Measurements from ENCODE around the gene CHRNA4. TPM values are rescaled to one million over a fixed set of nuclear protein-coding genes. Genes with fewer than 3 reads are reported as not detected.

The CHRNA4 gene
- total and polyA plus RNA-seq, 2 donors (not counting 3 experiments of a cell fraction or from before 2014, with no cell fraction given): not detected

DNA sequence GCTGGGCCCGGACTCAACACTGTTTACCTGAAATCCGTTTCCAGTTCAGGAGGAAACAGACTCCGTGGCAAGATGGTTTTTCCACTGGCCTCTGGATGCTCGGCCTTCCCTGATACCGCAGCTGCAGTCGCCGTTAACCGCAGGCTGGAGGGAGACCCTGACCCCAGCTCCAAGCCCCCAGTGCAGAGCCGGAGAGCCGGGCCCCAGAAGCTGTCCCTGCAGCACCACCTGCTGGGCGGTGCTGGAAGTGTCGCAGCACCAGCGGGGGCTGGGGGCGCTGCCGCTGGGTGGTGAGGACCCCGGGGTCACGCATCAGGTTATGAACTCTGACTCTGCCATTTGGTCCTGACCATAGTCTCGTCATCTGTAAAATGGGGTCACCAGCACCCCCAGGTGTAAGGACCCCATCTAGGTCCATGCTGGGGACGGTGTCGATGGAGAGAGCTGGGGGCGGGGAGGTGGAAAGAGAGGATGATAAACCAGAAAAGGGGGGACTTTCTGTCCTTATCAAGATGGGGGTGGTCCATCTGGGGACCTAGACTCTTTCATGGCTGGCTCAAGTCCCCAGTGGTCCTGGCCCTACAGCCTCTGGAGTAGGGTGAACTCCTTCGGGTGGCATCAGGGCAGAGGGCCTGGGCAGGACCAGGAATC, 20.8 kb upstream of the CHRNA4 start:
- no peaks in the 10 kb centered on the region for H3K79me2 ChIP-seq (ENCODE audit: control insufficient read depth, insufficient read depth, low read length)
- intact Hi-C loops (cut with micrococcal nuclease): loop anchor here (1.0 kb wide), 1 partner anchor 73 kb away; no protein-coding TSS in a partner anchor
- H3K4me1 ChIP-seq (ENCODE audit: control insufficient read depth, extremely low read depth, insufficient read depth, low read length): no peaks in the 10 kb centered on the region
- dilution Hi-C loops (cut with MboI; ENCODE audit: extremely low pct_ligation_motif_present, low sequenced_read_pairs): no loop called here
- H3K36me3 ChIP-seq (ENCODE audit: control insufficient read depth in 2 of 2, extremely low read depth in 1 of 2, insufficient read depth in 2 of 2, low read length in 2 of 2): no peaks in the 10 kb centered on the region
- peaks cover 0 to 3% of the 10 kb centered on the region in 2 experiments for H3K27me3 ChIP-seq (ENCODE audit: control insufficient read depth in 2 of 2, insufficient read depth in 2 of 2, low read length in 2 of 2)
- FAIRE-seq (no peak), DNase-seq (ENCODE audit: low read depth, low spot score) (peak; percentile 18)
- POLR2A ChIA-PET: no interaction called here
- no peak overlapping the region for H3K9ac ChIP-seq (replicated peaks; ENCODE audit: extremely low read depth, insufficient read depth, low read length)
- no TSS peak for BruUV-seq (replicated peaks)
- no peak overlapping the region for H3K27ac ChIP-seq (ENCODE audit: insufficient read depth, low read depth, low read length)
- no peak overlapping the region for H3K4me2 ChIP-seq (ENCODE audit: insufficient read depth, low read length)
- no peaks in the 10 kb centered on the region for H4K20me1 ChIP-seq (replicated peaks; ENCODE audit: control insufficient read depth, extremely low read depth, insufficient read depth, low read length)
- TF ChIP-seq, protein P1, sequence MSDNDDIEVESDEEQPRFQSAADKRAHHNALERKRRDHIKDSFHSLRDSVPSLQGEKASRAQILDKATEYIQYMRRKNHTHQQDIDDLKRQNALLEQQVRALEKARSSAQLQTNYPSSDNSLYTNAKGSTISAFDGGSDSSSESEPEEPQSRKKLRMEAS (IDR thresholded peaks at IDR 0.05; ENCODE audit: insufficient read depth, insufficient read length): no peak
- TF ChIP-seq CTCF (IDR thresholded peaks at IDR 0.05; ENCODE audit: extremely low read depth in 1 of 2, insufficient read depth in 1 of 2, low read depth in 1 of 2, low read length in 2 of 2): peak; percentile 94 to 98
- CTCF ChIA-PET: interaction anchor here (0.6 to 6.0 kb wide), 27 partner anchors 8 to 409 kb away, joined by 3 to 267 read pairs (median 5); no protein-coding TSS in a partner anchor
- no peaks in the 10 kb centered on the region for H3K9me1 ChIP-seq (replicated peaks; ENCODE audit: control insufficient read depth, extremely low read depth, insufficient read depth, low read length)
- H3K9me3 ChIP-seq (replicated peaks; ENCODE audit: control insufficient read depth, insufficient read depth, low read length): peaks cover 4% of the 10 kb centered on the region
- H3K4me3 ChIP-seq (replicated peaks in 1 of 3; ENCODE audit: insufficient read depth in 1 of 3, low read depth in 1 of 3, low read length in 3 of 3): no peak overlapping the region
- no peak overlapping the region for H2AFZ ChIP-seq (ENCODE audit: low read depth, low read length)

DNA sequence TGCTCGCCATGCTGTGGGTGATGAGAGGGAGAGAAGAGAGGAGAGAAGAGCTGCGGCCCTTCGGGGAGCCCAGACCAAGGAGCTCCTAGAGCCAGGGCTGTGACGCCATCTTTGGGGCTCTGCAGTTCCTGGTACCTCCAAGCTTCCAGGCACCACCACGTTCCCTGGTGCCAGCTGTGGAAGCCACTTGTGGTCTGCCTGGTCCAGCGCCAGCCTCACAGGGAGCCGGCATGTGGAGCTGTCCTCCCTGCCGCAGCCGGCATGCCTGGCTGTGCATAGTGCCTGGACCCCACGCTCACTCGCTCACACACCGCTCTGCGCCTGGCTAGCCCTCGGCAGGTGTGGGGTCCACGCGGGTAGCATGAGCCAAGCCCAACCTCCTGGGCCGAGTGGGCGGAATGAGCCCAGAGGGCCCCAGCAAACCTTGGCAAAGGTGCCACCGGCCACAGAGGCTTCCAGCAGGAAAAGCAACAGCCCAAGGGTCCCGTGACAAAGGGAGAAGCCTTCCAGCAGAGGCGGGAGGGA, 19.3 kb upstream of the CHRNA4 start:
- dilution Hi-C loops (cut with MboI; ENCODE audit: extremely low pct_ligation_motif_present, low sequenced_read_pairs): no loop called here
- Histone ChIP-seq H4K20me1 (replicated peaks; ENCODE audit: control insufficient read depth, extremely low read depth, insufficient read depth, low read length) (no peaks in the 10 kb centered on the region), H3K9me1 (replicated peaks; ENCODE audit: control insufficient read depth, extremely low read depth, insufficient read depth, low read length) (no peaks in the 10 kb centered on the region), H3K9me3 (replicated peaks; ENCODE audit: control insufficient read depth, insufficient read depth, low read length) (no peaks in the 10 kb centered on the region), H3K4me2 (ENCODE audit: insufficient read depth, low read length) (no peak overlapping the region), H3K36me3 (ENCODE audit: control insufficient read depth in 2 of 2, extremely low read depth in 1 of 2, insufficient read depth in 2 of 2, low read length in 2 of 2) (no peaks in the 10 kb centered on the region), H3K79me2 (ENCODE audit: control insufficient read depth, insufficient read depth, low read length) (no peaks in the 10 kb centered on the region), H2AFZ (ENCODE audit: low read depth, low read length) (no peak overlapping the region), H3K9ac (replicated peaks; ENCODE audit: extremely low read depth, insufficient read depth, low read length) (no peak overlapping the region), H3K27me3 (ENCODE audit: control insufficient read depth in 2 of 2, insufficient read depth in 2 of 2, low read length in 2 of 2) (peaks cover 0 to 3% of the 10 kb centered on the region in 2 experiments), H3K27ac (ENCODE audit: insufficient read depth, low read depth, low read length) (no peak overlapping the region), H3K4me1 (ENCODE audit: control insufficient read depth, extremely low read depth, insufficient read depth, low read length) (no peaks in the 10 kb centered on the region), H3K4me3 (replicated peaks in 1 of 3; ENCODE audit: insufficient read depth in 1 of 3, low read depth in 1 of 3, low read length in 3 of 3) (no peak overlapping the region)
- no peak for FAIRE-seq
- CTCF ChIA-PET: interaction anchor here (0.8 to 6.0 kb wide), 11 partner anchors 9 to 408 kb away, joined by 3 to 267 read pairs (median 5); no protein-coding TSS in a partner anchor
- intact Hi-C loops (cut with micrococcal nuclease): no loop called here
- POLR2A ChIA-PET: no interaction called here
- no TSS peak for BruUV-seq (replicated peaks)
- TF ChIP-seq CTCF (IDR thresholded peaks at IDR 0.05; ENCODE audit: extremely low read depth in 1 of 2, insufficient read depth in 1 of 2, low read depth in 1 of 2, low read length in 2 of 2): no peak
- TF ChIP-seq POLR2AphosphoS5 (IDR thresholded peaks at IDR 0.05; ENCODE audit: insufficient read depth, low read depth, low read length): no peak
- no peak for TF ChIP-seq GATA2 (IDR thresholded peaks at IDR 0.05; ENCODE audit: insufficient read depth, insufficient read length, low read depth, low read length)
- no peak for TF ChIP-seq POLR2A (IDR thresholded peaks at IDR 0.05; ENCODE audit: low read depth, low read length)
- DNase-seq (ENCODE audit: low read depth, low spot score): no peak

All from endothelial cell of umbilical vein (primary cell).